Measurements from ENCODE around the gene MLEC.

GRCh38 chr12:120719496-120720233 lies 32.7 kb downstream of the MLEC start:
- TF ChIP-seq POLR2A (IDR thresholded peaks at IDR 0.05) (no peak), CTCF (IDR thresholded peaks at IDR 0.05) (no peak)
